ENCODE results near the gene SORBS1.

Gene SORBS1

DNA sequence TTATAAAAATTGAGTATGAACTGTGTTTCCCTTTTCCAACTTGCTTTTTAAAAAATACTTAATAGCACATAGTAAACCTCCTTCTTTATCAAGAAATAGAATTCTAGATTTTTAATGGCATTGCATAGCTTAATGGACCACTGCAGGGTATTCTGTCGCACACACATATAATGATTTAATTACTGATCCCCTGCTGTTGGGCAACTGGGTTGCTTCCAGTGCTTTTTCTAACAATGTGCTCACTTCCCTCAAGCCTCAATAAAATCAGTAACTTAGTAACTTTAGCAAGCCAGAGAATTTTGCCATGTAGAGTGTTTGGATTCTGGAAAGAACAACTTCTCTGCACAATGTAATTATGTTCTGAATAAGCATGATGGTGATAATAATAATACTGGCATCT is 221.3 kb downstream of the SORBS1 start:
- DNase-seq, result no peak

DNA sequence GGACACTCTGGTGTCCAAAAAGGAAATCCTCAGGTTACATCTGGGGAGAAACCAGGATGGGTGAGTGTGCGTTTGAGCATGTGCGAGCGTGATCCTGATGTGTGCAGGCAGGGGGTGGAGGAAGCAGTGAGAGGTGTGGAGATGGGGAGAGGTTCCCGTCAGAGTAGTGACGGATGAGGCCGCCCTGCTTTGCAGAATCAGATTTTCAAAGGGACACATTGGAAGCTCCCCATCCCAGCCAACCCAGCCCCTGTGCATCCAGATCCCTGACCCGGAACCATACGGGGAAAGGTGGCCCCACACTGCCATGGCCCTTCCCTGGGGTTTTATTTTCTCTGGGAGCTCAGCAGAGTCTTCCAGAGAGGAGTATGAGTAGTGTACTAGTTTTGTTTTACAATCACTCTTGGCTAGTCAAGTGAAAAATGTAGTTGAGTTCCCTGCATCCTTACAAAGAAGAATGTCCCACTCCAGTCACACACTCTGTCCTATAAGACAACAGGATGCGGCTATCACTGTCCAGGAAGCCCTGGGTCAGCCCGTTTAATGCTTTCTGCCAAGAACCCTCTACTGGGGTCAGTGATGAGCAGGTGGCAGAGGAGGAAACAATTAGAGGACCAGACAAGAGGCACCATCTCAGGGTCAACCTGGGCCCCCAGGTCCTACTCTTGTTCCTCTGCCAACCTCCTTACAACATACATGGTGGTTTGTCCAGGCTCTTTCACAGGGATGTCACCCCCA is 223.6 kb downstream of the SORBS1 start:
- DNase-seq, result no peak

DNA sequence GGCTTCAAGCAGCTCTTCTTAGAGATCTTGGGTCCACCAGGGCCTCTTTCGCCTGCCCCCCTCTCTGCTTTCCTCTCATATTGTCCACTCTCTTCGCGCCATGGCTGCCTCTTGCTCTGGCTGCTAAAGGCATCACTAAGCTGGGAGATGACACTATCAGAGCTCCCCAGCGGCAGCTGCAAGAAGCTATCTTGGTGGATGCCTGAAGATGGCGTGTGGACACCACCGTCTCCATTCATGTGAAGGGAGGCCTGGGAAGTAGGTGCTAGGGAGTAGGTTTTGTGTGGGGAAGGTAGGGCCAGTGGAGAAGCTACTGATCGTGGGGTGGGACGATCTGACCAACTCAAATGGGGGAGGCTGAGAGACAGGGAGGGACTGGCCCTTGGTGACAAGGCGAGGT is 224.5 kb downstream of the SORBS1 start:
- no peak for DNase-seq

DNA sequence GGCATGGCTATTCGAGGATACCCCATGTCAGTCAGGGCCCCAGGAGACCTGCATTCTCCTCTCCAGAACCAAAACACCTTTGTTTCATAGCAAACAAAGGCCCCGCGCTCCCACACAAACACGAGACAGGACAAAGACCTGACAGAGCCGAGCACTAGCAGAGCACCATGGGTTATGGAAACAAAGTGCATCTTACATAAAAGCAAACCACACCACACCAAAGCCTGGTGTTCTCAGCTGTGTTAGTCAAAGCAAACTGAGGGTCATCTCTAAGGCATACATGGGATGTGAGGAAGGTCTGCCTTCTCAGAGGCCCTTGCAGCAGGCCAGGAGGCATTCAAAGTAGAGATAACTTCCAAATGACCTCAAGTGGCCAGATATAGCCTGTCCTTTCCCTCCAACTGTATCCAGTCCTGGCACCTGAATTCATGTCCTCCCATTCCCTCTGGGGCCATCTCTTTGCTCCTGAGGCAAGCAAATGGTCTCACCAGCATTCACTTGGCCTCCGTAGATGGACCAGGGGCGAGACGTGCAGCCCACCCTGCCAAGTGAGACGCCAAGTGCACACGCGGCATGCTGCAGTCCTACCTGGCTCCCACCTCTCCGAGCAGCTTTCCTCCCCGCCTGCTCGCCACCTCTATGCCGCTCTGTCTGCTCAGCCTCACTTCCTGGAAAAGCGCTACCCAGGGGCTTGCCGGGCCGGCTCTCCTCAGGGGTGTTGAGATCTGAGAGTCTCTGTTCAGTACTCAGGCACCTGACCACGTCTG is 225.1 kb downstream of the SORBS1 start:
- DNase-seq, result no peak

DNA sequence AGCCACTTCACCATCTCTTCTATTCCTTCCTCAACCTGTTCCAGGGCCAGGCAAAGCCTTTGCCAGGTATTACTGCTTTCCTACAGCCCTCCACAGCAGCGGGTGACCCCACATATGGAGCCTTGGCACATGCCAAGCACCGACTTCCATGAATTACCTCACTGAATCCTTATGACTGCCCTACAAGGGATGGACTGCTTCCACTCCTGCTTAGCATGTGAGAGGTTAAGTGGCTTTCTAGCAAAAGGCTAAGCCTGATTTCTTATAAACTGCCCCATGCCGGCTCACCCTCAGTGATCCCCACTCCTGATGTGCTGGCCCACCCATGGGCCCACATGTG is 226.4 kb downstream of the SORBS1 start:
- no peak for DNase-seq

DNA sequence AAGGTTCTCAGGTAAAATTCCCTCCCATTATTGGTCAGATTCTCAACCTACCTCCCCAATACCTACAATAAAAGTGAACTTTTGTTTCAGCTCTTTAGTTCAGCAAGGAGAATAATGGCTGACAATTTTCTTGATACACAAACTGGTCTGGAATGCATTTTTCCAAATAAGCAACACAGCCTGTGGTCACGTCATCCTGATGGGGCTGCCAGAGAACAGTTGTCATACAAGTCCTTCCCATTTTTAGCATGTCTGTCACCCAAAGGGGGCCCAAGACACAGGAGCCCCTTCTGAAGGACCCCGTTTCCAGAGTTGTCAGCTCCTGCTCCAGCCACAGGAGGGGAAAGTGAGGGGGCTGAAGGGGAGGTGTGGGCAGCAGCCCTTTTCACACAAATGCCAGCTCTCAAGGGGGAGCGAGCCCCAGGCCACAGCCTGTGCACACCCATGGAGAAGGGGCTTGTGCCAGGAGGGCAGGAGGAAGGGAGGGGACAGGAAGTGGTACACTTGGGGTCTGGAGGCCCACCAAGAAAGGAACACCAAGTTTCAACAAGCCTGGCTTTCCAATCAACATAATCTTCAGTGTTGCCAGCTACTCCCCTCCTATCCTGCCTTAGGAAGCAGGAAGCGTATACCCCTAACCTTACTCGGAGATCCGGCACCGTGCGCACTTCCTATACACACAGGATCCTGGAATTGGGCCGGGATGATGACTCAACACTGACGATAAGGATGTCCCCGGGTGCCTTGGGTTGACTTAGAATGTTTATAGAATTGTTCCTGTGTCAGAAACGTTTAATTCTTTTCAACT is 227.0 kb downstream of the SORBS1 start:
- DNase-seq, result peak; percentile 85

DNA sequence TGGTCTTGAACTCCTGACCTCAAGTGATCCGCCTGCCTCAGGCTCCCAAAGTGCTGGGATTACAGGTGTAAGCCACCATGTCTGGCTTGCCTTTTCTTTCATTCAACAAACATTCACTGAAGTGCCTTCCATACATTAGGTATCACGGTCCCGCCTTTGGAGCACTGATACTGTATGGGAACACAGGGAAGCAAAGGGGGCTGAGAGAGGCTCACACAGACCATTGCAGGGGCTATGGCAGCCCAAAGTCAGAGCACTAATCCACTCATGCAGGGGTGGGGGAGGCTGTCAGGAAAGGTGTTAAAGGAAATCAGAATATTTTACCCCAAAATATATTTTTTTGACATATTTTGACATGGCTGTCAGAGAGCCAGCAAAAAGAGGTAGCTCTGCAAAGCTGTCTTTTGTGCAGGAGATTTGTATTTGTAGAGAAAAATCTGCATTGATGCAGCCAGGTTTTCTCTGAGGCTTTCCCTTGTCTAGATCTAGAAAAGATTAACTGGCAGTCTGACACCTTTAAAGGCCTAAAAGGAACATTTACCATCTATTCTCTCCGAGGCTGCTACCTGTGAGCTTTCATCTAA is 228.4 kb downstream of the SORBS1 start:
- no peak for DNase-seq

DNA sequence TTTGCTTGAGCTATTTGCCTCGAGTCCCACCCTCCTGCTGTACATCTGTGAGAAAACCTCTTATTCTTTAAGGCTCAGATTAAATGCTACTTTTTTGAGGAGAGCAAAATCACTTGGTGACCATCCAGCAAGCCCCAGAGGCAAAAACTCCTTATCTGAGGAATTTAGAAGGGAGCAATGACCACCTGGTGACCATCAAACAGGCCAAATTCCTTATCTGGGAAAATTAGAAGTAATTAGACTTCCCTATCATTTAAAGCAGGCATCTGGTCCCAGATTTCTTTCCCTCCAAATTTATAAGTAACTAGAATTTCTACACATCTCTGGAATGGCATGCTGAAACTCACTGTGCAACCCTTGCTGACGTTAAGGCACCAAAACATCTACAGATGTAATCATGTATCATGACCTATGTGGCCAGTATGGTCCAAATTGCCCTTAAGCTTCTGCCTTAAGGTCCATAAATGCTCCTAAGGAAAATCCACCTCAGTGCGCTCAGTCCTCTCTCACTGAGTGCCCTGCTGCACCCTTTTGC is 229.5 kb downstream of the SORBS1 start:
- DNase-seq, result no peak

DNA sequence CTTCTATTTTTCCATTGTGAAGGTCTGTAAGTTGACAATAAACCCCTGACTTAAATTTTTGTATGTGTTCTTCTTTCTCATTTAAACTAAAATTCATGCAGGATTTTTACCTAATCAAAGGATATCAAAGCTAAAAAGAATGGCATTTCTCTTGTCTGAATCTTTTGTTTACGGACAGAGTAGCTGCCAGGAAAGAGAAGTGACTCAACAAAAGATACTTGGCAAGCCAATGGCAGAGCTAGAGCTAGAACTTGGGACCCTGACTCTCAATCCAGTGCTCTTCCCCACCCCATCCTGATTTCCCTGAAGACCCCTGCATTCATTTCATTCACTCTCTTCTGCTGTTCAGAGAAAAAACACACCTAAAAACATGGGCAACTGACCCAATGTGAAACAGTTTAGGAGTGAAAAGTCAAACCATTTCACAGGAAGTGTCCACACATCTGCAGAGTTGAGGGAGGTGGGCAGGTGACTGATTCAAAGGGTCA is 230.2 kb downstream of the SORBS1 start:
- DNase-seq, result peak; percentile 16

DNA sequence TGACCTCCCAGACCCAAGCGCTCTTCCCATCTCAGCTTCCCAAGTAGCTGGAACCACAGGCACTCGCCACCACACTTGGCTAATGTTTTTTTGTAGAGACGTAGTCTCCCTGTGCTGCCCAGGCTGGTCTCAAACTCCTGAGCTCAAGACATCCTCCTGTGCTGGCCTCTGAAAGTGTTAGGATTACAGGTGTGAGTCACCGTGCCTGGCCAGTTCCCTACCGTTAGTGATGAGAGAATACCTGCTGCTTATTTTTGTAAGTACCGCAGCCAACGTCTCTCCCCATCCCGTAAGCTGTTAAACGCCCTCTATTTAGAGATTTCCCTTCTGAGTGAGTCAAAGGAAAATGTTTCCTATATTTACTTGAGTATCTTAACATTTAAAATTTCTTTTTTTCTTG is 231.9 kb downstream of the SORBS1 start:
- no peak for DNase-seq

DNA sequence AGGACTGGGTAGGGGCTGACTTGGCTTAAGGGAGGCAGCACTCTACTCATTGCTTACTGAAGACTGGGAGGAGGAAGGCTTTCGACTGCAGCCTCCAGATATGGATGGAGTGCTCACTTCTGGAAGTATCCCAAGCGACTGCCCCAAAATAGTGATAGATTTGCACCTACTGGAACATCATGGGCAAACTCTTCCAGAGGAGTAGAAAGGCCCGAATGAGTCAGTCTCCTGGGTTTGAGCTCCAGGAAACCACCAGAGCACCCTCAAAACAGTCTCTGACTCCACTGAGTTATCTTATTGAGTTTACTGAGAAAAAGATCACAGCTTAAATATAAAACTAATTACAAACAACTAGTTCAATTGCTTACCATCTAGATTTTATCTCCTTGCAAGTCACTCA is 233.2 kb downstream of the SORBS1 start:
- no peak for DNase-seq

DNA sequence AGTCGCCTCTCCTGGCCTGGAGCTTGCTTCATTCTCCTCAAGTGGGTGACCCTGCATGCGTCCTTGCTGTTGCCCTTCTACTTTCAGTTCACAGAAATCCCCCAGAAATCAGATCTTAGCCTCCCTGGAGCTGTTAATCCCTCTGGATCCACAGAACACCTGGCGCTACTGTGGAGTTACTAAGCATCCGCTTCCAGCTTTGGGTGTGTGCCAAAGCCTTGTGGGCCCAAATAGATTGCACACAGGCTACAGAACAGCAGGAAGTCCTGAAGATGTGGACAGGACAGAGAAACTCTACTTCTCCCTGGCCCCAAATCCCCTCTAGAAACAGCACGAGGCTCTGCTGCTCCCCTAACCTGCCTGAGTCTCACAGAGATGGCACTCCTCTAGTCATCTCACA is 233.8 kb downstream of the SORBS1 start:
- peak; percentile 50 for DNase-seq

DNA sequence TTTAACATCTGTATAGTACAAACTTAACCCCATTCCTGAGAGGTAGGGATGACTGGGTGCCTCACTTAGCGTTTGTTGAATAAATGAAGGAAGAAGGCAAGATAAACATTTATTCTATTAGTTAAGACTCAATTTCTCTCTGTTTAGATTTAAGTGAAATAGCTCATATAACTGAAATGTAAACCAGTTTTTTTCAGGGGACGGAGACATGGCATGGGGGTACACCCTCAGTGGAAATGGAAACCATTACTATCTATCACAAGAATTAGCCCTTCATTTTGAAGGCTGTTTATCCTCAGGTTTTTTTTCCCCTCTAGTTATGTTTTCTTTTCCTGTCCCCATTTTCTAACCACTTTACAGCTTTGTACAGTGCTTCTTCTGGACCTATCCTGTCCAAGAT is 234.8 kb downstream of the SORBS1 start:
- DNase-seq, result no peak

DNA sequence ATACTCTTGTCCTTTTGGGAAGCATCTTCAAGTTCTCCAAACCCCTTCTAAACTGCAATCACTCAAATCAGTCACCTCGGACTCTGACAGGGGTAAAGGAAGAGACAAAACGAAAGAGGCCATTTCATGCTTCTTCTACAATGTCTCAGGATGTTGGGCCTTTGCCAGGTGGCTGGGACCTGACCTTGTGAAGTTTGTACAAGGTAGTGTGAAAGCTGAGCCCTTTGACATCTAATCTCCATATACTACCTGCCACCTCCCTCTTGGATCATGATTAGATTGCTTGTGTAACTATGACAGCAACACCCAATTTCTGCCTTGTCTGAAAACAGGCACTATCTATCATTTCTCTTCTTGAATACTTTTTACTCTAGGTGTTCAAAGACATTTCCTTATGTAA is 235.3 kb downstream of the SORBS1 start:
- no peak for DNase-seq

DNA sequence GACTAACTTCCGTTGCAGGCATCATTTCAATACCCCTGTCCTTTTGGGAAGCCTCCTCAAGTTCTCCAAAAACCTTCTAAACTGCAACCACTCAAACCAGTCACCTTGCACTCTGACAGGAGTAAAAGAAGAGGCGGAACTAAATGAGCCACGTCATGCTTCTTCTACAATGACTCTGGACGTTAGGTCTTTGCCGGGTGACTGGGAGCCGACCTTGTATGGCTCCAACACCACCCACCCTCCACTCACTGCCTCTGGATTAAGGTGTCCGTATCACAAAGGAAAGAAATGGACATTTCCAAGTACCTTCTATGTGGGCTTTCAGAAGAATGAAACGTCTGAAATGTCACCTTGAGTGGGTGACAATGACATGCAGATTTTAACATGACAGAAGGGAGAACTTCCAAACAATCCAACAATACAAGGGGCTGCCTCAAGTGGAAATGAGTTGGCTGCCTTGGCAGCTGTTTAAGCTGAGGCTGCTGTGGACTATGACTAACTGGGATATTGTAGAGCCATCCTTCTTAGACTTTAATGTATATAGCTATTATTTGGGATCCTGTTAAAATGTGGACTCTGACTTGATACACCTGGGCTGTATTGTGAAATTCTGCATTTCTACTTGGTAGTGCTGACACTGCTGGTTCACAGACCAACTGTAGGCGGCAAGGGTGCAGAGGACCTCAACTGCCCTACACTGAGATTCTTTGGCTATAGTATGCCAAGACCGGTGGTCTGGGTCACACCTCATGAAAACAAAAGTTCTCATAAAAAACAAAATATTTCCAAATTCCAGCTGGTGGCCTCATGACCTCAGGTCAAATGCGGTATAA is 236.5 kb downstream of the SORBS1 start:
- no peak for DNase-seq

DNA sequence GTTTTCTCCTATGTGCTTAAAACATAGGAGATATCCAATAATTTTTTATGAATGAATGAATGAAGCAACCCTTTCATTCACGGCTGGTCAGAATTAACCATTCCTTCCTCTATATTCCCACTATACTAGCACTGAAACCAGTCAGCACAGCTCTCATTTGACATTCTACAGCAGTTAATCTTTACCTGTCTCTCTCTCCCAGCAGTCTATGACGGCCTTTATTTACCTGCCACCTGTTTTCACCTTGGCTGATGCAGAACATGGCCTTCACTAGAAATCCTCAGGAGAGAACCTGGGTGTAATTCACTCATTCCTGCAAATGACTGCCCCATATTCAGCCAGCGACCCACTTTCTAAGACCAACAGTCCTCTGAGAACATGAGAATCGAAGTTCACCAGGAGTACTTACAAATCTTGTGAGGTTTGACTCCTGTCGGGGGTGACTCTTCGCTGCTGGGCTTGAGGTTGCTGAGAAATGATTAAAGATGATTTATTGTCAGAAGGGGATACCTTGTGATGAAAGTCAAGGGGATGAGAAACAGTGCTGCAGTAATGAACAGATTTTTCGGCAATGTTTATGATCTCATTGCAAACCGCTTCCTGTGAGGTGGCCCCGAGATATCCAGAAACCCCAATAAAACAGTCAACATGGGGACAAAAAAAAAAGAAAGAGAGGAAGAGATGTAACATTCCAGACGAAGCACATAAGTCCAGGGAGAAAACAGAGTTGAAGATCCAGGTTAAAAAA is 239.4 kb downstream of the SORBS1 start:
- DNase-seq, result no peak

DNA sequence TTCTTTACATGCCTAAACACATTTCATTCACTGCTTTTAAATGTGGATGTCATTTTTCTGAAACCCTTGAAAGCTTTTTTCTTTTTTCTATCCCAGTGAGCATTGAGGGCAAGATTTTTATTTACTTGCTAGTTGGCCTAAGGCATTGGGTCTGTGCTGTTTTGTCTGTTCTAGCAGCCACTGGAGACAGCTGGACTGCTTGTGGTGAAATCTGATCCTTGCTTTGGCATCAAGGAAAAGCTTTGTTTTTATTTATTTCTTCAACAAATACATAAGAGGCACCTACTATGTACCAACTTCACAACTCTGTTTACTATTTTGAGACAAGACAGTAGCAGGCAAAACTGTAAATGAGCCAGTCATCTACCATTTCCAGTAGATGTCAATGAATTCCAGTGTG is 241.9 kb downstream of the SORBS1 start:
- no peak for DNase-seq

DNA sequence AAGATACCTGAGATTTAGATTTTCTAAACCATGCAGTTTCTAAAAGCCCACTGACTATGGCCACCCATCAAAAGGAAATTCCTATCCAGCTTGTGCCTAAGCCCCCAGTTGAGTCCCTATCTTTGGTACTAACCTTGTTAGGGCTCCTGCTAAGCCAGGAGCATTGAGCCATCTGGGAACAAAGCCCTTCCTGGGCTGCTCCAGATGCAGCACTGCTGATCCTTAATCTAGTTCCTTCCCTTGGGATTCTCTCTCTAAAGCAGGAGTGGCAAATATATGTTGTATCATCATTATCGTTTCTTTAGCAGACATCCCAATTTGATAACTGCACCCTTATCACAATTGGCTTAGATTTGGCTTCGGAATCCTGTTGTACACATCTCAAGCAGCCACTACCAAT is 245.7 kb downstream of the SORBS1 start:
- no peak for DNase-seq

DNA sequence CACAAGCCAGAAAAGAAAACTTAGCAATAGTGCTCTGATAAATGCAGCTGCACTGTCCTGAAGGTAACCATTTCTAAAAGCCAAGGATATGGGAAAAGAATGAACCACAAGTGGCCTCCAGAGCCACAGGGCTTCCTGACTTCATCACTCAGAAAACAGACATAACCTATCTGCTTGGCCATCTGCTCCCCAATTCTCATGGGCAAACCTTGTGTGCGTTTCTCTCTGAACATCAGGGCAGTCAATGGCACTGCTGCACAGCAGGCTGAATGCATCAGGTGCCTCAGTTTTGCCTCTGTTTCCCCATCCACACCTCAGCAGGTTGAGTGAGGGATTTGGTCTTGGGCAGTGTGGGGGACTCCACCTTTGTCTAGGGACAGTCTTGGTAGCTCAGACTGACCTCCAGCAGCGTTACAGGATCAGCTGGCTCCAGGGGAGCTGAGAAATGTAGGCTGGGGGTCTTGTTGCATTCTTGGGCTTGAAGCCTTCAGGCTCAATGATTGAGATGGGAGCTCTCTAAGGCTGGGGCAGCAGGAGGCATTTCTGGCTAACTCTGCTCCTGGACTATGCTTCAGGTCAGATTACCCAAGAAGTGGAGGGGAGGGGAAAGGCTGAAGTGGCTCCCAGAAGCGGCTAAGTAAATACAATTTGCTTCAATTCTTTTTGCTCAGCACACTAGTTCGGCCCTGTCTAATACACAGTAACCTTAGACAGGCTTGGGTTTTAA is 246.8 kb downstream of the SORBS1 start:
- no peak for DNase-seq

DNA sequence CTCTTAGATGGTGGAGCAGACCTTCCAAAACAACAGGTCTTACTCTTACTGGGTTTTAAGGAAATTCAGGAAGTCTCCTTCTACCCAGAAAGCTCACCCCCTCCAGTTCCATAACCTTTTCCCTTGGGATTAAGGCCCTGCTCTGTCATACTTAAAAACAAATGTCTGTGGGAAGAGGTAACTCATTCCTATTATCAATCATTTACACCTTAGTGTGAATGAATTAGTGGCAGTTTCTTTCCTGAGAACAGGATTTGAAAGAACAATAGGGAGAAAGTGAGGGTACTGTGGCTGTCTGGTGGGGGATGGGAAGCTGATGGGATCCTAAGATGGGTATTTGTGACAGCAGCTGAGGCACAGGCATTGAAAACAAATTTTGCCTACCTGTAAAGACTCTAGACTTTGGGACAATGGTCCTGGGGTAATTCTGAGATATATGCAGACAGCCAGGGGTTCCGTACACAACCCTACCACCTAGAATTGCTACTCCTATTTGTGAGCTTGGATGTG is 248.1 kb downstream of the SORBS1 start:
- DNase-seq, result no peak

All from fibroblast of skin of back (primary cell).